GM21360 (cell line): ENCODE results near the gene APC.

ENCODE experiments used
- ATAC-seq: cut with Tn5 transposase; IDR thresholded peaks from one replicate; pipeline ENCODE4 v1.9.1; 2021; ENCODE audit warnings: mild to moderate bottlenecking, moderate library complexity; ENCODE audit not compliant: unreplicated experiment

APC gene

GRCh38 chr5:112737463-112738190, at the start of gene APC:
Gene APC (plus strand): TSS chr5:112737885. CDS start chr5:112754891, 17,006 bp downstream.
- peak; percentile 99 for ATAC-seq

GRCh38 chr5:112689155-112689909, 48.4 kb upstream of the APC start:
- ATAC-seq = no peak

- ATAC-seq = no peak
Measured at GRCh38 chr5:112690605-112691338, 46.9 kb upstream of the APC start.

GRCh38 chr5:112691339-112691680, 46.4 kb upstream of the APC start:
- no peak for ATAC-seq

GRCh38 chr5:112691758-112692157, 45.9 kb upstream of the APC start:
- no peak for ATAC-seq

- no peak for ATAC-seq
Measured at GRCh38 chr5:112692472-112692871, 45.2 kb upstream of the APC start.

GRCh38 chr5:112693301-112693700, 44.4 kb upstream of the APC start:
- ATAC-seq = no peak

- no peak for ATAC-seq
Measured at GRCh38 chr5:112694853-112695709, 42.6 kb upstream of the APC start.

- ATAC-seq = no peak
Measured at GRCh38 chr5:112696786-112697185, 40.9 kb upstream of the APC start.

GRCh38 chr5:112697322-112697721, 40.4 kb upstream of the APC start:
- no peak for ATAC-seq

- ATAC-seq = no peak
Measured at GRCh38 chr5:112697833-112698232, 39.9 kb upstream of the APC start.

- ATAC-seq = no peak
Measured at GRCh38 chr5:112703866-112704820, 33.5 kb upstream of the APC start.

- ATAC-seq = no peak
Measured at GRCh38 chr5:112706446-112707016, 31.2 kb upstream of the APC start.

GRCh38 chr5:112707187-112708102, 30.2 kb upstream of the APC start:
- peak; percentile 91 for ATAC-seq

- ATAC-seq = no peak
Measured at GRCh38 chr5:112708103-112708622, 29.5 kb upstream of the APC start.

- ATAC-seq = no peak
Measured at GRCh38 chr5:112709416-112709815, 28.3 kb upstream of the APC start.

- ATAC-seq = no peak
Measured at GRCh38 chr5:112710896-112711295, 26.8 kb upstream of the APC start.

- no peak for ATAC-seq
Measured at GRCh38 chr5:112711436-112711835, 26.2 kb upstream of the APC start.
